ENCODE results near the gene BRSK1. TPM values are rescaled to one million over a fixed set of nuclear protein-coding genes. Genes with fewer than 3 reads are reported as not detected.

The BRSK1 gene
- polyA plus RNA-seq, 1 experiment, result 9.5 TPM

DNA sequence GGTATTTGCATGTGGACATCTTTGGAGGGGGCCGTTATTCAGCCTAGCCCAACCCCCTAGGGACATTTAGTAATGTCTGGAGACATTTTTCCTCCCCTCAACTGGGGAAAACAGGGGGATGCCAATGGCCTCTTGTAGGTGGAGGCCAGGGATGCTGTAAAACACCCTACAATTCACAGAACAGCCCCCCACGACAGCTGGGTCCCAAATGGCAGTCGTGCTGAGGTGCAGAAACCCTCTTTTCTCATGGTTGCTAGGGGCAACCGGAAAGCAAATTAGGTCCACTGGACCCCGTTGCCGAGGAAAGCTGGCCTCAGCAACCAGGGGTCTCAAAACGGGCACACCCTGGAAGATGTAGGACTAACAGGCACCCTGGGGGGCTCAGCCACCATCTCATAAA, 26.7 kb downstream of the BRSK1 start:
- ChIA-PET POLR2A (interaction anchor here (0.5 to 0.7 kb wide), 2 partner anchors 62 to 1207 kb away, joined by 3 read pairs; no protein-coding TSS in a partner anchor), CTCF (no interaction called here)
- DNase-seq (ENCODE audit: low read depth, low spot score), result no peak
- no peaks in the 10 kb centered on the region for H3K27me3 ChIP-seq (ENCODE audit: control insufficient read depth, insufficient read depth, low read length)
- H3K27ac ChIP-seq (ENCODE audit: low read depth, low read length), result no peak overlapping the region
- TF ChIP-seq, protein P1, sequence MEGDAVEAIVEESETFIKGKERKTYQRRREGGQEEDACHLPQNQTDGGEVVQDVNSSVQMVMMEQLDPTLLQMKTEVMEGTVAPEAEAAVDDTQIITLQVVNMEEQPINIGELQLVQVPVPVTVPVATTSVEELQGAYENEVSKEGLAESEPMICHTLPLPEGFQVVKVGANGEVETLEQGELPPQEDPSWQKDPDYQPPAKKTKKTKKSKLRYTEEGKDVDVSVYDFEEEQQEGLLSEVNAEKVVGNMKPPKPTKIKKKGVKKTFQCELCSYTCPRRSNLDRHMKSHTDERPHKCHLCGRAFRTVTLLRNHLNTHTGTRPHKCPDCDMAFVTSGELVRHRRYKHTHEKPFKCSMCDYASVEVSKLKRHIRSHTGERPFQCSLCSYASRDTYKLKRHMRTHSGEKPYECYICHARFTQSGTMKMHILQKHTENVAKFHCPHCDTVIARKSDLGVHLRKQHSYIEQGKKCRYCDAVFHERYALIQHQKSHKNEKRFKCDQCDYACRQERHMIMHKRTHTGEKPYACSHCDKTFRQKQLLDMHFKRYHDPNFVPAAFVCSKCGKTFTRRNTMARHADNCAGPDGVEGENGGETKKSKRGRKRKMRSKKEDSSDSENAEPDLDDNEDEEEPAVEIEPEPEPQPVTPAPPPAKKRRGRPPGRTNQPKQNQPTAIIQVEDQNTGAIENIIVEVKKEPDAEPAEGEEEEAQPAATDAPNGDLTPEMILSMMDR (IDR thresholded peaks at IDR 0.05; ENCODE audit: low read depth, low read length), result no peak
- H3K4me3 ChIP-seq (ENCODE audit: low read depth, low read length), result no peak overlapping the region
- no peaks in the 10 kb centered on the region for H3K9me3 ChIP-seq (ENCODE audit: control insufficient read depth, insufficient read depth, low read length)

DNA sequence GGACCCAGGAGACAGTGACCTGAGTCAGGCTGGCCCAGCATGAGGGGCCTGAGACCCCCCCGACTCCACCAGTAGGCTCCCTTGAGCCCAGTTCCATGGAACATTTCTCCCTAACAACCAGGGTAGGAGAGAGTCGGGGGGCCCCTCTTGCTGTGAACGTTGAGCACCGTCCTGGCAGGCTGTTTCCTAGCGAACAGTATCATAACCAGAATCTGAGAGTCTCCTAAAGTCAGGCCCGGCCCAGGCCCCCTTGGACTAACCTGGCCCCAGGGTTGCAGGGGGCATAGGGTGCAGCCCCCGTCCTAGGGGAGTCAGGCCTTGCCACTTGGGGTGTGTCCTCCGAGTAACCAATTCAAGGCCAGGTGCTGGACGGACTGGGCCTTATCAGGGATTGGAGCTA, 27.6 kb downstream of the BRSK1 start:
- no peak for DNase-seq (ENCODE audit: low read depth, low spot score)
- peaks cover 3% of the 10 kb centered on the region; the same call in 1 of the 2 replicates for H3K9me3 ChIP-seq (ENCODE audit: control insufficient read depth, insufficient read depth, low read length)
- H3K4me3 ChIP-seq (ENCODE audit: low read depth, low read length), result no peak overlapping the region
- H3K27me3 ChIP-seq (ENCODE audit: control insufficient read depth, insufficient read depth, low read length), result no peaks in the 10 kb centered on the region
- POLR2A ChIA-PET, result interaction anchor here (2.1 kb wide), 1 partner anchor 28 kb away, joined by 7 read pairs; no protein-coding TSS in a partner anchor
- CTCF ChIA-PET, result interaction anchor here (2.3 to 5.0 kb wide), 2 partner anchors 9 to 20 kb away, joined by 21 to 27 read pairs; no protein-coding TSS in a partner anchor
- no peak overlapping the region for H3K27ac ChIP-seq (ENCODE audit: low read depth, low read length)
- TF ChIP-seq, protein P1 (IDR thresholded peaks at IDR 0.05; ENCODE audit: low read depth, low read length), result no peak

DNA sequence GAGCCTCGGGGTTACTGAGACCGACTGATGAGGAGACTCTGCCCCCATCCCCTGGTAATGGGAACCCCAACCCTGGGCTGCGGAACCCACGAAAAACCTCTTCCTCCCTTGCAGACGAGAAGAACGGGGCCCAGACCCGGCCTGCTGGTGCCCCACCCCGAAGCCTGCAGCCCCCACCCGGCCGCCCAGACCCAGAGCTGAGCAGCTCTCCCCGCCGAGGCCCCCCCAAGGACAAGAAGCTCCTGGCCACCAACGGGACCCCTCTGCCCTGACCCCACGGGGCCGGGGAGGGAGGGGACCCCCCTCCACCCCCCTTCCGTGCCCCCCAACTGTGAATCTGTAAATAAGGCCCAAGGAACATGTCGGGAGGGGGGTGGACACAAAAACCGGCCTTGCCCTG, 28.0 kb downstream of the BRSK1 start:
- no peaks in the 10 kb centered on the region for H3K27me3 ChIP-seq (ENCODE audit: control insufficient read depth, insufficient read depth, low read length)
- no peak overlapping the region for H3K27ac ChIP-seq (ENCODE audit: low read depth, low read length)
- TF ChIP-seq, protein P1 (IDR thresholded peaks at IDR 0.05; ENCODE audit: low read depth, low read length), result no peak
- CTCF ChIA-PET, result interaction anchor here (0.6 to 5.0 kb wide), 3 partner anchors 9 to 20 kb away, joined by 3 to 27 read pairs (median 21); no protein-coding TSS in a partner anchor
- no peak overlapping the region for H3K4me3 ChIP-seq (ENCODE audit: low read depth, low read length)
- DNase-seq (ENCODE audit: low read depth, low spot score), result no peak
- peaks cover 6% of the 10 kb centered on the region for H3K9me3 ChIP-seq (ENCODE audit: control insufficient read depth, insufficient read depth, low read length)
- POLR2A ChIA-PET, result interaction anchor here (2.1 kb wide), 1 partner anchor 27 kb away, joined by 7 read pairs; no protein-coding TSS in a partner anchor

DNA sequence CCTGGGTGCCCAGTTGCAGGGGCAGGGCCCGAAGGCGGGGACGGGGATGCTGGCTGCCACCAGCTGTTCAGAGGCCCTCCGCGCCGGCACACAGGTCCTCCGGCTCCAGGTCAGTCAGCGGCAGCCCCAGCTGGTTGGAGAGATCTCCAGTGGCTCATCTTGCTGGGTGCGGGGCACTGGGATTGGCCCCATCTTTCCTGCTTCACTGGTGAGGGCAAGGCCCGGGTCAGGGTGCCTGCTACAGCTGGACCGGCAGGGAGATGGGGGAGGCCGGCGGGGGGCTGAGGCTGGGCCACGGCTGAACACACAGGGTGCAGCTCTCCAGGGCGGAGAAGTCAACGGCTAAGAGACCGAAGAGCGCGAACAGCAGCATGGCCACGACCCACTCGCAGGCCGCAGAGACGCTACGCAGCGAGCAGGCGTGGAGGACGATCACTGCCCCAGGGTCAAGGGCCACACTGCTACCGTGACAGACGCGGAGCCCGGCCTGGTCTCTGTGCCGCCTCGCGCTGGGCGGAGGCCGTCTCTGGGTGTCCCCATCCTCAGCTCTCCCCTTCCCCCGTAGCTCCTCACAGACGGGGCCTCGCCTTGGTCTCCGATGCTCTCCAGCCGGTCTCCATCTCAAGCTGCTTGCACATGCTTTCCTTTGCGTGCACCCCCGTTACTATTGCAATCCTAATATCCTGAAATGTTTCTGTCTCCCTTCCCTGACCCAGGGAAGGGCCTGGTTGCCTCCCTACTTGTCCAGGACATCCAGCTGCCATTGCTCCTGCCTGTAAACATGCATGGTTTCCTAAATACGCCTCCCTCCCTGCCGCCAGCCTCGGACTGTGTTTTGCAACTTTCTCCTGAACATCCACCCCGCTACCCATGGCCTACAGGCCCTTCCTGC, 29.1 kb downstream of the BRSK1 start:
- Histone ChIP-seq H3K27ac (ENCODE audit: low read depth, low read length) (no peak overlapping the region), H3K9me3 (ENCODE audit: control insufficient read depth, insufficient read depth, low read length) (peaks cover 6% of the 10 kb centered on the region), H3K4me3 (ENCODE audit: low read depth, low read length) (no peak overlapping the region), H3K27me3 (ENCODE audit: control insufficient read depth, insufficient read depth, low read length) (no peaks in the 10 kb centered on the region)
- ChIA-PET POLR2A (interaction anchor here (0.6 to 2.1 kb wide), 3 partner anchors 9 to 33 kb away, joined by 3 to 7 read pairs (median 3); partner anchors contain the start of gene HSPBP1), CTCF (interaction anchor here (0.7 to 5.0 kb wide), 3 partner anchors 10 to 27 kb away, joined by 3 to 27 read pairs (median 21); partner anchors contain the start of gene KMT5C)
- no peak for DNase-seq (ENCODE audit: low read depth, low spot score)
- TF ChIP-seq, protein P1 (IDR thresholded peaks at IDR 0.05; ENCODE audit: low read depth, low read length), result no peak

All from AG04450 (cell line).